Uterus (tissue), 4 donors: ENCODE results near the gene LDAH. TPM values are rescaled to one million over a fixed set of nuclear protein-coding genes. Genes with fewer than 3 reads are reported as not detected.

ENCODE experiments used
- DNase-seq, 2 donors: peaks; one replicate each; pipeline ENCODE4 v3.0.0-alpha.2; 2019 to 2020
- H3K27ac ChIP-seq, 2 donors: fragments of 200-600 bp; sonication (generic); 1 replicate in 1 of 2; 2 replicates in 1 of 2; pipeline ENCODE4 v1.5.1; 2016 to 2018
- H3K27me3 ChIP-seq, 2 donors: fragments of 200-600 bp; sonication (generic); one replicate each; pipeline ENCODE4 v1.5.1; 2018 to 2019; ENCODE audit warnings: control low read depth in 1 of 2
- H3K36me3 ChIP-seq, 2 donors: fragments of 200-600 bp; sonication (generic); one replicate each; pipeline ENCODE4 v1.5.1; 2019; ENCODE audit warnings: control low read depth in 1 of 2
- H3K4me1 ChIP-seq, 2 donors: fragments of 200-600 bp; sonication (generic); one replicate each; pipeline ENCODE4 v1.5.1; 2018 to 2019; ENCODE audit warnings: control low read depth in 1 of 2
- H3K4me3 ChIP-seq, 2 donors: fragments of 200-600 bp; sonication (generic); 1 replicate in 1 of 2; 2 replicates in 1 of 2; pipeline ENCODE4 v1.5.1; 2018 to 2019; ENCODE audit warnings: mild to moderate bottlenecking in 1 of 2
- H3K9me3 ChIP-seq, 2 donors: fragments of 200-600 bp; sonication (generic); one replicate each; pipeline ENCODE4 v1.5.1; 2019; ENCODE audit warnings: control low read depth in 1 of 2
- CTCF ChIP-seq, 4 experiments: fragments of 200-600 bp in 2 of 4; fragments of 450-650 bp in 2 of 4; sonication (generic) in 2 of 4; IDR thresholded peaks; one replicate each; pipeline ENCODE4 v1.5.1; 2016 to 2019; ENCODE audit warnings: antibody characterized with exemption in 4 of 4, mild to moderate bottlenecking in 2 of 4, moderate library complexity in 1 of 4
- POLR2A ChIP-seq, 2 donors: fragments of 450-650 bp; IDR thresholded peaks; one replicate each; pipeline ENCODE4 v1.6.1; 2016; ENCODE audit warnings: antibody characterized with exemption in 2 of 2, mild to moderate bottlenecking in 1 of 2, moderate library complexity in 1 of 2
- intact Hi-C: fragments of 100-400 bp; cut with DNase I; formaldehyde crosslinking; loops from one replicate; pipeline ENCODE4 v1.15.1; 2023; ENCODE audit warnings: low total_unique reads
- total RNA-seq, 4 donors: library from RNA; depleted of rRNA in 3 of 4; stranded (reverse); fragments of >200 nt in 3 of 4; gene quantifications; one replicate each; pipeline versions ENCODE4 v1.1.0 to v1.2.4, GENCODE V29; 2014 to 2023
- donor health status: DM: yes; HTN: yes; CAD: no.

Gene LDAH
- total RNA-seq, 4 donors from 2014 or later: 9.7 to 62.4 (median 19.9) TPM

GRCh38 chr2:20673686-20674308, 149.1 kb downstream of the LDAH start:
- Histone ChIP-seq H3K27ac (peak overlapping the region in 1 of 2 donors; percentile 1), H3K36me3 (no peaks in the 10 kb centered on the region), H3K4me1 (peaks cover 4 to 11% of the 10 kb centered on the region in 2 donors), H3K9me3 (no peaks in the 10 kb centered on the region), H3K27me3 (no peaks in the 10 kb centered on the region), H3K4me3 (no peak overlapping the region)
- intact Hi-C loops: no loop called here
- no peak for DNase-seq
- no peak for TF ChIP-seq POLR2A (IDR thresholded peaks at IDR 0.05)
- no peak for TF ChIP-seq CTCF (IDR thresholded peaks at IDR 0.05)

DNA sequence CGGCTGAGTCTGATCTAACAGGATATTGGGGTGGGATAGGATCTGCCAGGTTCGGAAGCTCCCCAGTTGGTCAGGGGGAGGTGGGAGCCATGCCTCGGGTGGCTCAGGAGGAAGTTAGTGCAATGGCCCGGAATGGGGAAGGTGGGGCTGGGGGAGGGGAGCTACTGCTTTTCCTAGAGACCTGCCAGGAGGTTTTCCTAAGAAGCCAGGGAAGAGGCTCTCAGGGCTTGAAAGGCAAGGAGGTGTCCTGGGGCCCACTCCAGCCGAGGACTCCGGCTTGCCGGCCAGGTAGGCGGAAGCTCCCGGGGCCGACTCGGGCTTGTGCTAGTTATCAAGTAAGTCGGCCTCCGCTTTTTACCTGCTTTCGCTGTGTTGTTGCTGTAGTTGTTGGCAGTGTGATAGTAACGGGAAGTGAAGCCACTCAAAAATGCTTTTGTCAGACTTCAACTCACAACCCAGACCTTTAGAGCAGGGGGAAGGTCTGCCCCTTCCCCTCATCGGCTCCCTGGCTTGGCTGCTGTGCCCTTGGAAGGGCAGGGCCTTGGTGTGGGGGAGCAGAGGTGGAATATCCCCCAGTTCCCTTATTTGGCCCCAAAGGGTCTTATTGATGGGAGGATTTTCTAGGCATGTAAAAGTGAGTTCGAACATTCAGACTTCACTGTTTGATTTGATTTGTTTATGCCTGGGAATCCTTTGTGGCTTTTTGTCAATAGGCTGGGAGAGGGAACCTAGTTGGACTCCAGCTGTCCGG, 150.5 kb downstream of the LDAH start:
- H3K9me3 ChIP-seq: no peaks in the 10 kb centered on the region
- H3K27me3 ChIP-seq: no peaks in the 10 kb centered on the region
- no peak for TF ChIP-seq CTCF (IDR thresholded peaks at IDR 0.05)
- no peak for TF ChIP-seq POLR2A (IDR thresholded peaks at IDR 0.05)
- H3K27ac ChIP-seq: no peak overlapping the region
- H3K36me3 ChIP-seq: no peaks in the 10 kb centered on the region
- DNase-seq: no peak
- peaks cover 4 to 17% of the 10 kb centered on the region in 2 donors for H3K4me1 ChIP-seq
- no peak overlapping the region for H3K4me3 ChIP-seq
- intact Hi-C loops: no loop called here

DNA sequence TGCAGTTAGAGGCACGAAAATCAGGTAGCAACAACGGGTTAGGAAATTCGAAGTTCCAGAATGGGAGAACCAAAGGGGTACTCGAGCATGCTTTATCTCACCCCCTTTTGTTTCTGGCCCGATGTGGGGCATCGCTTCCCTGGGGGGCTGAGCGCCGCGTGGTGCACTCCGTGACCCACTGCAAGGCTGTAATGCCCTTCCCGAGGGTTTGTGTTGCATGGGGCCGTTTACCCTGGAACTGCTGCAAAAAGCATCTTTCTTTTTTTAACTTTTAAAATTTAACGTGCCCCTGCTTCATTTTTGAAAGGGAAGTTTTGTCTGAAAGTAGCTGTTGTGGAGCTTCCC, 151.2 kb downstream of the LDAH start:
- no peaks in the 10 kb centered on the region for H3K27me3 ChIP-seq
- peaks cover 4 to 20% of the 10 kb centered on the region in 2 donors for H3K4me1 ChIP-seq
- H3K27ac ChIP-seq: no peak overlapping the region
- no peak for TF ChIP-seq CTCF (IDR thresholded peaks at IDR 0.05)
- TF ChIP-seq POLR2A (IDR thresholded peaks at IDR 0.05): no peak
- no peaks in the 10 kb centered on the region for H3K9me3 ChIP-seq
- H3K36me3 ChIP-seq: no peaks in the 10 kb centered on the region
- intact Hi-C loops: no loop called here
- no peak overlapping the region for H3K4me3 ChIP-seq
- DNase-seq: no peak

DNA sequence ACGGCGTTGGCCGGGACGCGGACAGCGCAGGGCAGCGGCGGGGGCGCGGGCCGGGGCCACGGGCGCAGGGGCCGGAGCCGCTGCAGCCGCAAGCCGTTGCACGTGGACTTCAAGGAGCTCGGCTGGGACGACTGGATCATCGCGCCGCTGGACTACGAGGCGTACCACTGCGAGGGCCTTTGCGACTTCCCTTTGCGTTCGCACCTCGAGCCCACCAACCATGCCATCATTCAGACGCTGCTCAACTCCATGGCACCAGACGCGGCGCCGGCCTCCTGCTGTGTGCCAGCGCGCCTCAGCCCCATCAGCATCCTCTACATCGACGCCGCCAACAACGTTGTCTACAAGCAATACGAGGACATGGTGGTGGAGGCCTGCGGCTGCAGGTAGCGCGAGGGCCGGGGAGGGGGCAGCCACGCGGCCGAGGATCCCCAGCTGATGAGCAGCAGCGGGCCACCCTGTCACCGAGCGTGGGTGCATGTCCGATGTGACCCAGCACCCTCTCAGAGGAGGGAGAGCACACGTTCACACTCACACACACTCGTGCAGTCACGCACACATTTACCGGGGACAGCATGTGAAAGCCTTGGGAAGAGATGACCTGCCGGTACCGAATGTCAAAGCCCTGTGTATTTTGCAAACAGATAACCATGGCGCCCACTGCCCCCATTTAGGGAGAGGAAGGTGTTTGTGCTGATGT, 151.7 kb downstream of the LDAH start:
- no peak overlapping the region for H3K27ac ChIP-seq
- peaks cover 0 to 5% of the 10 kb centered on the region in 2 donors for H3K27me3 ChIP-seq
- H3K9me3 ChIP-seq: no peaks in the 10 kb centered on the region
- H3K36me3 ChIP-seq: no peaks in the 10 kb centered on the region
- TF ChIP-seq CTCF (IDR thresholded peaks at IDR 0.05) (no peak), POLR2A (IDR thresholded peaks at IDR 0.05) (no peak)
- DNase-seq: no peak
- H3K4me3 ChIP-seq: no peak overlapping the region
- intact Hi-C loops: no loop called here
- H3K4me1 ChIP-seq: peaks cover 4 to 22% of the 10 kb centered on the region in 2 donors
